Lung microvascular endothelial cell (primary cell): ENCODE results near the gene CHML. TPM values are rescaled to one million over a fixed set of nuclear protein-coding genes. Genes with fewer than 3 reads are reported as not detected.

Experiments used
- DNase-seq, 2 donors: peaks; one replicate each; pipeline versions ENCODE4 v3.0.0 to v3.0.0-alpha.2; 2010; ENCODE audit warnings: low read depth in 2 of 2
- total RNA-seq: library from RNA; depleted of rRNA; stranded (reverse); fragments of >200 nt; gene quantifications from 2 replicates; pipeline ENCODE4 v1.2.1, GENCODE V29; 2014

Gene CHML
- total RNA-seq, 1 donor from 2014 or later, result 9.9 TPM

DNA sequence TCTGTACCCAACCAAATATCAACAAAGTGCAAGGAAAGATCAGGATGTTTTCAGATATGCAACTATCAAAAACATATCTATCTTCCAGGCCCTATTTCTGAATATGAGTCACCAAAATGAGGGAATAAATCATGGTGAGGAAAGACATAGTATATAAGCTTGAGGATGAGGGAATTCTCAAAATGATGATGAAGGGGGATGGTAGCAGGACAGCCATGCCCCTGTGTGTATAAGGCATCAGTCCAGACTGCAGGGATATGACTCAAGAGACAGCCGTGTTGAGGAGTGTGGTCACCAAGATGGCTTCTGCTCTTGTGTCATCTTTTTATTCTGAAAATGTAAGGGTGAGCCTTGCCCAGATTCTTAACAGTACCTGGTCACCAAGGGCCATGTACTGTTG is 7.5 kb upstream of the CHML start:
- no peak for DNase-seq

DNA sequence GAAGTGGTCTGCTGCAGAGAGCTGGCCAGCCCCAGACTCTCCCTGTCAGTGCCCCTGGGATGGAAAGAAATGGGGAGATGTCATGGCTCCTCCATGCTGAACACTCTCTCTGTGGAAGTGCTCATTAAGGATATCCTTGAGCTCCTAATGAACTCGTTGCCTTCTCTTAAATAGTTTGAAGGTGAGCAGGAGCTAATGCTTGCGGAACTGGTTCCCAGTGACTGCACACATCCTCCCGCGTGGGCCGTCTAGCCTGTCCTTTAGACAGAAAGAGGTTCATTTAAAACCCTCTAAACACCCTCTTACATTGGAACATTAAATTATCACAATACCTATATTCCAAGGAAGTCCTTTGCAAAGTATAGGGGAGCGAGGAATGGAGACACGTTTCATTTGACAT is 6.0 kb upstream of the CHML start:
- DNase-seq, result no peak

DNA sequence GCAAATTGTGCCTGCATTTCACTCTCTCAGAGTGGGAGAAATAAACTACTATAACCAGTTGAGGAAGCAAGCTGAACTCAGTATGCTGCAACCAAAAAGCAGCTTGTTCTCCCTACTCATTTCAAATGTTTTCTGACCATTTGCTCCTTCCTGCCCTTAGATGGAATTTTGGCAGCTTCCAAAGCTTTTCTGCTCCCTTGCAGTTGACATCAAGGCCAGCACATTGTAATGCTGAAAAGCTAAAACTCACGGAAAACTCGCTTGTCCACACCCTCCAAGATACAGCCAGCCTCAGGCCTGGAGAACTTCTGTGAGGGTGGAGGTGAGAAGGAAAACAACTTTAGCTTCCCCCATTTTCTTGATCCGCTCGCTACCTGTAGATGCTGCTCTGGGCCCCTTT is 5.0 kb upstream of the CHML start:
- DNase-seq, result no peak

DNA sequence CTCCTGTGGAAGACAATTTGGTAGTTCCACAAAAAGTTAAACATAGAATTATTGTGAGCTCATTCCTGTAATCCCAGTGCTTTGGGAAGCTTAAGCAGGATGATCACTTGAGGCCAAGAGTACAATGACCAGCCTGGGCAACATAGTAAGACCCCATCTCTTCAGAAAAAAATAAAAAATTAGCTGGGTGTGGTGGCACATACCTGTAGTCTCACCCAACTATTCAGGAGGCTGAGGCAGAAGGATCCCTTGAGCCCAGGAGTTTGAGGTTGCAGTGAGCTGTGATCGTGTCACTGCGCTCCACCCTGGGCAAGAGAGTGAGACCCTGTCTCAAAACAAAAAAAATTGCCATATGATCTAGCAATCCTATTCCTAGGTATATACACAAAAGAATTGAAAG is 4.1 kb upstream of the CHML start:
- no peak for DNase-seq

DNA sequence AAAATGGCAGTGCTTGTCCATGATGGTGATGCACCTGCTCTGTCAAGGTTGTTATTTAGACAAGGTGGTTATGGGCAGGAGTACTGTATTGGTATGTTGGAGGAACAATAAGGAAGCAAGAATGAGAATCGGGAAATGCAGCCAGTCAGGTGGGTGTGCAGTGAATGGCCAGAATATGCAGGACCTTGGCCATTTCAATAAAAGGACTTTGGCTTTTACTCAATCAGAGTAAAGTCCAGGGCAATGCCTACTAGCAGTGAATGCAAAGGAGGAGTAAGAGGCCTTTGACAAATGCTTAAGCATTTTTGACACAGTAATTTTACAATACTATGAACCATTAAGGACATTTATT is 2.4 kb upstream of the CHML start:
- DNase-seq, result no peak

DNA sequence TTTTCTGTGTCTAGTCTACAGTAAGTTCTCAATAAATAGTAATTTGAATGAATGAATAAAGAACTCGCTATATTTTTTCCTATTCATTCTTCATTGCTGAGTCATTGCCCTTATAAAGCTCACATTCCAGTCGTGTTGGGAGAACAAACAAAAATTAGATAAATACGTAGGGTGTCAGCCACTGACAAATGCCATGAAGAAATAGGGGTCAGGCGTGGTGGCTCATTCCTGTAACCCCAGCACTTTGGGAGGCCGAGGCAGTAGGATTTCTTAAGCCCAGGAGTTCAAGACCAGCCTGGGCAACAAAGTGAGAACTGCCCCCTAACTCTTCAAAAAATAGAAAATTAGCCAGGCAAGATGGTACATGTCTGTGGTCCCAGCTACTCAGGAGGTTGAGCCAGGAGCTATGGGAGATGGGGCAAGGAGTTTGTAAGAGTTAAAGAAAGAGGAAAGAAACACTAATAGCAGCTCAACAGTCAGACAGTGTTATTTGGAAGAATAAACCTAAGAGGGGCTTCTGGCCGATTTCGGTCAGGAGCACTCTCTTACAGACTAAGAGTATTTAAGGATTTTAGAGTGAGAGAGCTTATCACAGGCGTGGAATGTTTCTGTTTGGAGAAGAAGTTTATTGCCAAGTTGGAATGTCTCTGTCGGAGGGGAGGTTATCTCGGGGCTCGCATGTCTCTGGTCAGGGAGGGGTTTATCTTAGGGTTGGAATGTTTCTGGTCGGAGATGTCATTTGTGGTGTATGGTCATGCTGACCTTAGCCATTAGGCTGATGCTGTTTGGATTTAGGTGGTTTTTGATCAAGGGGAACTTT is 1.8 kb upstream of the CHML start:
- peak; percentile 24 to 59 for DNase-seq

DNA sequence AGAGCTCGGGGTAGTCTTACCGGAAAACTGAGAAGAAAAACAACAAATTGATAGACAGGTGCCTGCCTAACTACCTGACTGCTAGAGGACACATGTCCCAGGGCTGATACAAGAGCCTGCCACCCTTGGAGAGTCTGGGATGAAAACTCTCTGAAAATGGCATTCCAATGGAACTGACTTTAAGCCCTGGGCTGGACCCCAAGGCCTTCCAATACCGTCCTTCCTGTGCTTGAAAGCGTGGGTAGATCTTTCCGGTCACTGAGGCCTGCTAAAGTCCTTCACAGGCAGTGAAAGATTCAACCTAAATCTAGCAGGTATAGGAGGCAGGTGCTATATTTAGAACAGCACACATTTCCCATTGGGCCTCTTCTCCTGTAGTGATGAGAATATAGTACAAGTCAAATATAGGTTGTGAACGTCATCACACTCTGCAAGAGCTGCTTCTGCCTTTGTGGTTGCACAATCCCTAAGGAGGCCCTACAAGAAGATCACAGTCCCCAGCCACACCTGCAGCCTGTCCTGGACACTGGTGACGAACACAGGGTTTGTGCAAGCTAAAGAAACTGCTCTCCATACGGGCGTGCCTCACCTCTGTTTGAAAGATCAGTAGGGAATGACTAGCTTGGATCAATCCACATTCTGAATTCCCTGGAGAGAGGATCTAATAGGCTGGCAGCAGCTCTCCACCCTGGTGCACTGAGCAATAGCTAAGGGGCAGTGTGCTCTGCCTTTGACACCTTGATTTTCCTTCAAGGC is 876 bp upstream of the CHML start:
- DNase-seq, result no peak

DNA sequence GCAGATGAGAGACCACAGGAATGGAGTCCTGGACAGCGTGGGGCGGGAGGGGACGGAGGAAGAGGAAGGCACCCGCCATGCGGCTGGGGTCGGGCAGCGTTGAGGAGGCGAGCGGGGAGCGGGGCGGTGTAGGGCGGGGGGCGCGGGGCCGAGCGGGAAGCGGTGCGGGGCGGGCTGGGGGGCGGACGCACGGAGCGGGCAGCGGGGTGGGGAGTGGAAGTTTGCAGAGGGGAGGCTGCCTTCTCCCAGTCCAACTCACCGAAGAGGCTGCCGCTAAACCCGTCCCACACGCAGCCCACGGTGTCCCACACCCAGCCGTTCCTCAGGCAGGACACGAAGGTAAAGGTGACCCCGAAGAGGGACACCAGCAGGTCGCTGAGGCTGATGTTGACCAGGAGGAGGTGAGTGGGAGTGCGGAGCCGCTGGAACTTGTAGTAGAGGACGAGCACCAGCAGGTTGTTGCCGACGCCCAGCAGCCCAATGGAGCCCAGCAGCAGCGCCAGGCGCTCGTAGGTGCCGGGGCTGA is 483 bp downstream of the CHML start:
- peak; percentile 46 to 55 for DNase-seq

DNA sequence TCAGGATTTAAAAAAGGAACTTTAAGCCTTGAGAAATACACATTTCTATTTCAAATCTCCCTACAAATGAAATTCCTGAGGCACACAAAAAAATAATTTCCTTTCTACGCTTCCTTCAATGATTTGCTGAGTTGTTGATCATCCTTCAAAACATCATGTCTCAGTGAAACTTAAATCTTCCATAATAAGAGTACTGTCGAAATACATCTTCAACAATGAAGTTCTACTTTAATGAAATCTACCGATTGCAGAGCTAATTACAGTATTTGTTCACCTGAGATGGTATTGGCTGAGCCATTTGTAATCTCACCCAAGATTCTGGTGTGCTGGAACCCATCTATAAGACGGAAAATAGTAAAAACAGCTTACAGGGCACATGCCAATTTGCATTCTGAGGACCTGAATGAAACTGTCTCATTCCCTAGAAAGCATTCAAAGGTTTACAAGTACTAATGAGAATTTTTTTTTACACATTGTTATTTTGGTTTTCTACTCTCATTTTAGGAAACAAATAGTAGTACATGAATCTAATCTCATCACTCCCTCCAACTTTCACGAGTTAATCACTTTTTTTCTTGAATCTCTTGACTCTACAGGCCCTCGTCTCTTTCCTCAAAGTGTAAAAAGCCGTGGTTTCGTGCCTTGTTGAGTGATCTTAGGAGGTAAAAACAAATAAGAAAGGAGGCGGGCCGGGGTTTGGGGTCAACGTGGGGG is 1.1 kb downstream of the CHML start:
- no peak for DNase-seq

DNA sequence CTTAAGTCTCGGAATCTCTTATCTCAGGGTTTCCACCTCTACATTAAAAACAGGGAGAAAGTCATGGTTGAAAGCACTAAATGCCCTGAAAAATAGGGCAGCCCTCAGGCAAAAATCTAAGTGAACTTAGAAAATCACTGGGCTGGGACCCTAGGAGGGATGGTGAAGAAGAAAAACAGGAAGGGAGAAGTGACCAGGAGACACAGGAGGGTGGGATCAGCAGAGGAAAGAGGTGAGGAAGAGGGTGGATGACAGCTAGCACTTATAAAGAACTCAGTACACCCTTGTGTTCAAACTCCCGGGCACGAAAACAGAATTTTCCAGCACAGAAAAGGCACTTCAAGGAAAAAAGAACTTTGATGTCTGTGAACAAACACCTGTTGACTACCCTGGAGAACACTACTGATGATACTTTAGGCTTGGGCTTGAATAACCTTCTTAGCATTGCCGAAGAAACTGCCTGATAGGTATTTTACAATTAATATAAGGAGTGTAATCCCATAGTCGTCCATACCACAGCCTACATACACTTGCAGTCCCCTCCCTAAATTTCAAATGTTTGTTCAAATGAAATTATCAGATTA is 2.0 kb downstream of the CHML start:
- DNase-seq, result no peak

DNA sequence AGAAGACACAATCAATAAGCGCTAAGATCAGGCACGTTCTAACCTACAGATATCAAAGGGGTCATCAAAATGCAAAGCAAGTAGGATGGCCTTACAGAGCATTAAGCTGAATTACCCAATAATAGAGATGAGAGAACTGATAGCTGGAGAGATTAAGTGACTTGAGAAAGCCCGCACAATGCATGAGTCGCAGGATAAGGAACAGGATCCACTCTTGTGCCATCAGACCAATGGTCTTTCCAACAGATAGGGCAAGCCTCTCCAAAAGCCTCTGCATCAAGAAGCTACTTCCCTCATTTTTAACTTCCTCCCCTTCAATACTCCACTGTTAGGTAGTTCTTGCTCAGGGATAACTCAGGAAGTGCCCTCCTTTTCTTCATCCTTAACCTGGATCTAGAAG is 2.6 kb downstream of the CHML start:
- no peak for DNase-seq

DNA sequence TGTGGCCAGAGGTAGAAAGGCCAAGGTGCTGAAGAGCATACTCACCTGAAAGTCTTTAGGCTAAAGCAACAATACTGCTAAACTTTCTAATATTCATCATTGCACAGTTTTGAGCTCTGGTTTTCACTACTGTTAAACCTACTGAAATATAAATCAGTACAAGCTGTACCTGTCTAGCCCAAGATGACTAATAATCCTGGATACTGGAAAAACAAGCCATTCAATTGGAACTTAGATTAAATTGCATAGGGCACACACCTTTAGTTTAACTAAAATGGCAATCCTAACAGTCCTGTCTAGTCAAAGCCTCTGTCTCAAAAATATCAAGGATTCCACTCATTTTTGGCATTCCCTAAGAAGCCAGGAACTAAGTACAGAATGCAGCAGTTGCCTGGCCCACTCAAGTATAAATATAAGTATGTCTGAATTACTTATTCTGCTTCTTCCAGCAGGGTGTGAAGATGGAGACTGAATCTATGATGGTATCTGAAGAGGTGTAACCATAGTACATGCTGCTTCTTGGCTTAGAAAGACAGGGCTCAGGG is 3.1 kb downstream of the CHML start:
- DNase-seq, result no peak

DNA sequence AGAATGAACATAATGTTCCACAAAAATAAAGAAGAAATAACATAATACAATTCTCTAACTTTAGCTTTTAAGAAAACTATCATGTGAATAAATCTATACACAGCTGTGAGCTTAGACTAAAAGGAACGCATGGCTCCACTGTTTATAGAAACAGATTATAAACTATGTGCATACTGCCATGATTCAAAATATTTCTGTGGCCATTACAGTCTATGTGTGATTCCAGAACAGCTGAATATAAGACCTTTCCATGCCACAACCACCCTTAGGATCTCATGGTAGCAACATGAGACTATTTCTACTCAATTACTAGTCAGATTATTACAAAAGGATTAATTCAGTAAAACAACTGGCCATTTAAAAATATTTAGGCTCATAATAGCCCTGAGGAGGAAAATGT is 3.9 kb downstream of the CHML start:
- DNase-seq, result no peak

DNA sequence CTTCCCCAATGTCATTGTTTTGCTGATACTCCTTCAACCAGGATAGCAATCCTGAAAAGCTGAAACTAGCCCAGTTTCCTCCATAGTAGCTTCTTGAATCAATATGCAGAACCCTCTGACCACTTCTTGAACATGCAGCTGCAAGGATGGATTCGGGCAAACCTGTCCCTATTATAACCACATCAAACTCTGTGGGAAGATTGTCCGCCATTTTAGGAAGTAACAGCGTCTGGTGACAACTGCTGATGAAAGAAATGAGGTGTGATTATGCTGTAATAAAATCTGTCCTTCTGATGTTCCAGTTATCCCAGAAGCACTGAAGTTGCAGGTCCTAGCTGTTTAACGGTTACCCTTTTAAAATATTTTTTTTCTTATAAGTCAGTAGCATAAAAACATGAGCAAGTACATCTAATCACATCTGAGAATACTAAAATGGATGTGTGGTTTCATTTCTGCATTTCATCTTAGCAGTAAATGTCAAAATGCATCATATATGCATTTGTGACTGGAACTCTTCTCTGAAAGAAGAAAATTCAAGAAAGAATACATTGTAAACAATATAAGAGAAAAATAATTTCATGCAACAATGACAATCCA is 4.5 kb downstream of the CHML start:
- no peak for DNase-seq

DNA sequence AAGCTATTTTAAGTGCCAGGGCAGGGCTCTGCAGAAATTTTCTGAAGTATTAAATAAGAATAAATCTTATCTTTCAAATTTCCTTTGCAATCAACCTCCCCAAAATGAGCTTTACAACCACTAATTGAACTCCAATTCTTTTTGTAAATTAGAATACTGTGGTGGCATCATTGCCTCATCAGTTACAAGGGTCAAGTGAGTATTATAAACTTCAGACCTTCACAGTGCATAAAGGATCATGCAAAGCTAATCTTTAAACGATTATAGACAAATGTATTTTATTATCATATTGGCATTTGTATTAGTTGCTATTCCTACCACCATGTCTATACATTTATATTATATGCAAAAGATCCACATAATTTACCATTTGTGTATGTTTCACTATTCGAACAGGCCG is 7.2 kb downstream of the CHML start:
- DNase-seq, result no peak

DNA sequence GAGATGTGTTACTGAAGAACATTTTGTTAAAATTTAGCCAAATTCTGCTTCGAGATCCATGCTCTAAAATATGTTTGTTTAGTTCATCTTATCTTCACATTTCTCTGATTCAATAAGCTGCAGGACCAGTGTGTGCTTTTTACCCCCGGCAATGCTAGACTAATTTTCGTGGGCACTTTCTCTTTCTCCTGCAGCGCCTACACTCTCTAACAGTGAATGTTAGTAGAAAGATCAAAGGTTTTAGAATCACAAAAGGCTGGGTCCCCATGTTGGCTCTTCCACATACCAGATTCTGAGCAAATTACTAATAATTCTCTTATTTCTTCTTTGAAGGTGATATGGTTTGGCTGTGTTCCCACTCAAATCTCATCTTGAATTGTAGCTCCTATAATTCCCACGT is 8.5 kb downstream of the CHML start:
- DNase-seq, result no peak

DNA sequence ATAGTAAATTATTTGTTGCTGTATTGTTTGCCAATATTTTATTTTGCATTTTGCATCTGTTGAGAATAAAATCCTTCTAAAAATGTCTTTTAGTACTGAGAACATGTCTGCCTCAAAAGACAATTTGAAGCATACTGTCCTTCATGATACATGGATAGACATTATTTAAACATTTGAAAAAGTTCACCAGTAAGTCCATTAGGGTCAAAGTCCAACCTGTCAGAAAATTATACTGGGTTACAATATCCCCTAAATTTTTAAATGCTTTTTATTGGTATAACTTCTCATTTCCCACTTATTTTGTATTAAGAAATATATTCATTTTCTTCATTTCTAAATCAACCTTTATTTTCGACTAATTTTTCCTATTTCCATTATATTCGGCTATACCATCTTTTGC is 9.3 kb downstream of the CHML start:
- no peak for DNase-seq

DNA sequence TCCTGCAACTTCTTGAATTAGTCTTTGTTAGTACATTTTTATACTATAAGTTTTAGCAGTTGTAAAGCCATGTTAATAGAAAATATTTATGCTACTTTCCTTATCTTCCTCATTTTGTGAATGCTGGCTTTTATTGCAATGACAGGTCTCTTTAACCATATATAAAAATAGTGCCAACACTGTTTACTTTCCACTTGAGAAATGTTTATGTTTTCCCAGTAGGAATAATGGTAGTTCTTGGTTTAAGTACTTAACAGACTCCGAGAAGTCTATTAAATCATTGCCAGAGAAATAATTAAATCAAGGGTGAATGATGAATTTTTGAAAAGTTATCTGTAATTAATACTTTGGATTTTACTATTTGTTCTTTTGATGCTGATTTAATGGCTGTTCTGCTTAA is 9.7 kb downstream of the CHML start:
- DNase-seq, result no peak

DNA sequence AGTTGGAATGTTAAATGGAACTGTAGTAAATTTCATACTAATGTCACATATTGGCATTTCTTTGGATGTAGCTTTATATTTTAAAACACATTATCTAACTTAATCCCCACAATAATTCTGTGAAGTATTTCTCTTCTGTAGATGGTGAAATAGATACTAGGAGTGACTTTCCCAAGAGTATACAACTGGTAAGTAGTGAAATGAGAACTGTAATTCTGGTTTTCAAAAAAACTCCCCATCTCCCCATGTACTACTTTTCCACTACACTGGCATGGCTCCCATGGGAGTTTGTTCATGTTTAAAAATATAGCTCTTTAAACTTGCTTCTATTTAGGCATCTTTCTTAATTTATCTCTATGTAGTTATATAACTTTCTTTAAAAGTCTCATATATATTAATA is 10.2 kb downstream of the CHML start:
- DNase-seq, result no peak

DNA sequence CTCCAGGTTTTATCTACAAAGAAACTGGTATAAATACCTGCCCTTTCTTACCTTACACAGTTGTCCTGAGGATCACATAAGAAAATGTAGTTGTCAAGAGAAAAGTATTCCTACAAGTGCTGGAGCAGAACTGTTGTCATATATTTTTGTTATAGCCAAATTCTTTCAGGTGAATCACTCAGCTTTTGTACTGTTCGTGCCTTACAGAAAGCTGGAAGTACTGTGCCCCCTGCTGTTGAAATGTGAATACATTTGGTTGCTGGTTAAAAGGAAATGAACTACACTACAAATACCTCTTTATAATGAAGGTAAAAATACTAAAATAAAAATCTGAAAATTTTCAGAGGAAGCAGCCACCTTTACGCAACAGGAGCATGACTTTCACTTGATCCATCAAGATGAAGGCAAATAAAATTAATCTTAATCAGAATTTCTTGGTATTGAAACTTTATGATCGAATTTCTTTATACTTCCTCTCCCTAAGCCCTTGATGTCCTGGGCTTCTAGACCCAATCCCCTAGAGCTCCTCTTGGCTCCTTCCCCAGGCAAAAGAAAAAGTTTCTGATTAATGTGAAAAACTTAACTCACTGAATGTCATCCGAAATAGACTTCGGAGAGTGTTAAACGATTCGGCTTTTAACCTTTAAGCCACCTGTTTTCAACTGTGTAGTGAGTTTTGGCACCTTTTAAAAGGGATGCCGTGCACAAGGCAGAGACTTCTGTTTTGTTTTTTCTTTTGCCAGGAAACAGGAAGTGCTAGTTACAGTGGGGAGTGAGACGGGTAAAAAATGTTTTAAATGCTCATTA is 12.5 kb downstream of the CHML start:
- peak; percentile 79 for DNase-seq
